ENCODE measurements around the gene RIT2. TPM values are rescaled to one million over a fixed set of nuclear protein-coding genes. Genes with fewer than 3 reads are reported as not detected.

RIT2 gene
- total and polyA plus RNA-seq, 7 donors, result not detected

- no peaks in the 10 kb centered on the region for H3K9me3 ChIP-seq
- no peaks in the 10 kb centered on the region for H3K27me3 ChIP-seq (ENCODE audit: insufficient read depth in 3 of 3, low read length in 2 of 3)
- H3K4me1 ChIP-seq, result no peaks in the 10 kb centered on the region
- WGBS, 3 donors, result 52 to 67% (median 64%) methylated on average over 3 of the region's 3 CpGs
- ATAC-seq (no peak), DNase-seq (no peak)
- TF ChIP-seq CTCF (IDR thresholded peaks at IDR 0.05), result no peak
- no peak overlapping the region for H3K27ac ChIP-seq
- intact Hi-C loops (cut with DNase I), result no loop called here
- H3K4me3 ChIP-seq, result no peak overlapping the region
- H3K36me3 ChIP-seq (ENCODE audit: insufficient read depth in 1 of 2, low read depth in 1 of 2), result no peaks in the 10 kb centered on the region
These were observed 10.0 kb upstream of the RIT2 start for GRCh38 chr18:43125471-43125870.

DNA sequence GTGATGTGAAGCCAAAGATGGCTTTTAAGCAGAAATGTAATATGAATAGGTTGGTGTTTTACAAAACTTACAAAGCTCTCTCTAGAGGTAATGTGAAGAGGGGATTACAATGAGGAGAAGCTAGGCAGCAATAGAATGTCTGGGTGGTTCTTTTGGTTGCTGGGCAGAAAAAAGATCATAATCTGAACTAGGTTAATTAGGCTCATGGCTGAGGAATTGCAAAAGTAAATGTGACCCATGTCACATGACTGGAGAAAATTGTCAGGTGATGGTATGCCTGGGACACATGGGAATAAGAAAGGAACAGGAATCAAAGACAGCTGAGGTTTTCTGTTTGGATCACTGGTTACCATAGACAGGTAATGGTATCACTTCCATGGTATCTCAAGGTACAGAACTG is 7.5 kb upstream of the RIT2 start:
- Histone ChIP-seq H3K27ac (no peak overlapping the region), H3K9me3 (no peaks in the 10 kb centered on the region), H3K36me3 (ENCODE audit: insufficient read depth in 1 of 2, low read depth in 1 of 2) (no peaks in the 10 kb centered on the region), H3K27me3 (ENCODE audit: insufficient read depth in 3 of 3, low read length in 2 of 3) (no peaks in the 10 kb centered on the region), H3K4me3 (no peak overlapping the region), H3K4me1 (no peaks in the 10 kb centered on the region)
- DNase-seq (no peak), ATAC-seq (no peak)
- intact Hi-C loops (cut with DNase I), result no loop called here
- no peak for TF ChIP-seq CTCF (IDR thresholded peaks at IDR 0.05)

DNA sequence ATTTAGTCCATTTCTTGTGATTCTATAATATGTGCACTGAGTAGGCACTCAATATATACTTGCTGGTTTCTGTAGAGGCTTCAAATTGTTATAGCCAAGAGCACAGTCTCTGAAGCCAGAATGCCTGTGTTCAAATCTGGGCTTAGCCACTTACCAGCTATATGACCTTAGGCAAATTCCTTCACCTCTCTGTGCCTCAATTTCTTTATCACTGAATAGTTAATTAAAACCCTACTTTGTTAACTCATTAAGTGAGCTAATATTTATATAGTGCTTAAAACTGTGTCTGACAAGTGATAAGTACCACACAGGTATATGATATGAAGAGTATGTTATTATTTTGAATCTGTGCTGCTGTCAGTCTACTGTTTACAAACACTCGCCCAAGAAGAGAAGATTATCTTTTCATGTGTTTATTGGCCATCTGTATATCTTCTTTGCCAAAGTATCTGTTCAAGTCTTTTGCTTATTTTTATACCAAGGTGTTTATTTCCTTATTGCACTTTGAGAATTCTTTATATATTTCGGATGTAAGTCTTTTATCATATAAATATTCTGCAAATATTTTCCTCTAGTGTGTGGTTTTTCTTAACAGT is 1.3 kb upstream of the RIT2 start:
- Histone ChIP-seq H3K4me1 (no peaks in the 10 kb centered on the region), H3K27ac (no peak overlapping the region), H3K4me3 (no peak overlapping the region), H3K36me3 (ENCODE audit: insufficient read depth in 1 of 2, low read depth in 1 of 2) (no peaks in the 10 kb centered on the region), H3K9me3 (no peaks in the 10 kb centered on the region), H3K27me3 (ENCODE audit: insufficient read depth in 3 of 3, low read length in 2 of 3) (no peaks in the 10 kb centered on the region)
- WGBS, 3 donors, result 72 to 77% (median 76%) methylated on average over 2 of the region's 2 CpGs
- intact Hi-C loops (cut with DNase I), result no loop called here
- ATAC-seq, result no peak
- TF ChIP-seq CTCF (IDR thresholded peaks at IDR 0.05), result no peak
- no peak for DNase-seq

DNA sequence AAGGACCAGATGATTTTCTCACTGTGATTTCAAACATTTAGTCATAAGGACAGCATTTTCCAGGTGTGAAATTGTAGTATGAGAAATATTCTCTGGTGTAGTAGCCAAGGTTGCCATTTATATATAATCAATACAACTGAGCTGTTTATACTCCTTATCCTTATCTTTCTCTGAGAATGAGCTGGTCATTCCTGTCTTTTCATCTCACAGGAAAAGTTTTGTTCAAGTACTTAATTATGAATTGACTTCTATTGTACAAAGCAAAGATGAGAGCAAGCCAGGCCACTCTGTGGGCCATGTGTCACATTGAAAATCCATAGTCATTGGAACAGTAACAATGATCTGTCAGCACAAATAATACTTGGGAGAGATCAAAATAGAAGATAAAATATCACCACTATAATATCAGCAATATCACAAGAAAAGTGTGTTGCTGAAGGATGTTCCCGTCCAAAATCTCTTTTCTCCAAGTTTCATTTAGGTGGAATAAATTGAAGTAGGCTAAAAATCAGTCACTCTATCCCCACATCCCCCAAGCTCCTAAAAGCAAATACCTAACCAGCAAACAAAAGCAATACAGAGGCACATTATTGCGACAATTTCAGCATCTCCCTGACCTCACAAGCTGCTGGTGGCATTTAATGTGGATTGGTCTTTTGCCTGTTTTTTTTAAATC is 2.1 kb downstream of the RIT2 start:
- 81 to 83% (median 82%) methylated on average over 2 of the region's 2 CpGs for WGBS, 3 donors
- TF ChIP-seq CTCF (IDR thresholded peaks at IDR 0.05), result no peak

GRCh38 chr18:43108882-43109281 is 6.6 kb downstream of the RIT2 start:
- 59 to 62% (median 59%) methylated on average over 4 of the region's 4 CpGs for WGBS, 3 donors
- Histone ChIP-seq H3K4me3 (no peak overlapping the region), H3K4me1 (no peaks in the 10 kb centered on the region), H3K27ac (no peak overlapping the region), H3K27me3 (ENCODE audit: insufficient read depth in 3 of 3, low read length in 2 of 3) (no peaks in the 10 kb centered on the region), H3K9me3 (no peaks in the 10 kb centered on the region), H3K36me3 (ENCODE audit: insufficient read depth in 1 of 2, low read depth in 1 of 2) (no peaks in the 10 kb centered on the region)
- no peak for DNase-seq
- intact Hi-C loops (cut with DNase I), result no loop called here
- no peak for TF ChIP-seq CTCF (IDR thresholded peaks at IDR 0.05)
- no peak for ATAC-seq

More for the DNA sequence above, 2.1 kb downstream of the RIT2 start:
- H3K9me3 ChIP-seq, result no peaks in the 10 kb centered on the region
- H3K27me3 ChIP-seq (ENCODE audit: insufficient read depth in 3 of 3, low read length in 2 of 3), result no peaks in the 10 kb centered on the region
- ATAC-seq (no peak), DNase-seq (no peak)
- H3K27ac ChIP-seq, result no peak overlapping the region
- intact Hi-C loops (cut with DNase I), result no loop called here
- no peaks in the 10 kb centered on the region for H3K36me3 ChIP-seq (ENCODE audit: insufficient read depth in 1 of 2, low read depth in 1 of 2)
- no peaks in the 10 kb centered on the region for H3K4me1 ChIP-seq
- no peak overlapping the region for H3K4me3 ChIP-seq

Data from psoas muscle (tissue), 8 donors.